ENCODE measurements around the gene RAB23. TPM values are rescaled to one million over a fixed set of nuclear protein-coding genes. Genes with fewer than 3 reads are reported as not detected.

Gene RAB23
- total RNA-seq (10 to 100 TPM; 14.0 to 21.7 TPM), polyA plus RNA-seq (ENCODE audit: insufficient read length in 6 of 6) (10 to 100 TPM; 23.1 to 27.3 (median 25.3) TPM)
- long read RNA-seq, donor 1, full-length matches to known transcripts: 8 of 23 reads
- long read RNA-seq, donor 1, partial matches to known transcripts: 15 of 23 reads
- long read RNA-seq, donor 1, other reads (novel, unspliced or antisense): 0 of 23 reads
- long read RNA-seq, donor 2, full-length matches to known transcripts: 6 of 12 reads
- long read RNA-seq, donor 2, partial matches to known transcripts: 6 of 12 reads
- long read RNA-seq, donor 2, other reads (novel, unspliced or antisense): 0 of 12 reads
- long read RNA-seq, donor 3, full-length matches to known transcripts: 4 of 13 reads
- long read RNA-seq, donor 3, partial matches to known transcripts: 9 of 13 reads
- long read RNA-seq, donor 3, other reads (novel, unspliced or antisense): 0 of 13 reads
- long read RNA-seq, donor 4, full-length matches to known transcripts: 2 of 3 reads
- long read RNA-seq, donor 4, partial matches to known transcripts: 1 of 3 reads
- long read RNA-seq, donor 4, other reads (novel, unspliced or antisense): 0 of 3 reads
- long read RNA-seq, donor 5, full-length matches to known transcripts: 4 of 16 reads
- long read RNA-seq, donor 5, partial matches to known transcripts: 12 of 16 reads
- long read RNA-seq, donor 5, other reads (novel, unspliced or antisense): 0 of 16 reads
- long read RNA-seq, donor 6, full-length matches to known transcripts: 6 of 6 reads
- long read RNA-seq, donor 6, partial matches to known transcripts: 0 of 6 reads
- long read RNA-seq, donor 6, other reads (novel, unspliced or antisense): 0 of 6 reads
- long read RNA-seq, donor 7, full-length matches to known transcripts: 6 of 6 reads
- long read RNA-seq, donor 7, partial matches to known transcripts: 0 of 6 reads
- long read RNA-seq, donor 7, other reads (novel, unspliced or antisense): 0 of 6 reads
- long read RNA-seq, donor 8, full-length matches to known transcripts: 5 of 5 reads
- long read RNA-seq, donor 8, partial matches to known transcripts: 0 of 5 reads
- long read RNA-seq, donor 8, other reads (novel, unspliced or antisense): 0 of 5 reads
- long read RNA-seq, donor 9: 0 reads
- long read RNA-seq, donor 10: 0 reads
- long read RNA-seq, donor 11, full-length matches to known transcripts: 9 of 9 reads
- long read RNA-seq, donor 11, partial matches to known transcripts: 0 of 9 reads
- long read RNA-seq, donor 11, other reads (novel, unspliced or antisense): 0 of 9 reads
- long read RNA-seq, donor 12, full-length matches to known transcripts: 8 of 8 reads
- long read RNA-seq, donor 12, partial matches to known transcripts: 0 of 8 reads
- long read RNA-seq, donor 12, other reads (novel, unspliced or antisense): 0 of 8 reads

DNA sequence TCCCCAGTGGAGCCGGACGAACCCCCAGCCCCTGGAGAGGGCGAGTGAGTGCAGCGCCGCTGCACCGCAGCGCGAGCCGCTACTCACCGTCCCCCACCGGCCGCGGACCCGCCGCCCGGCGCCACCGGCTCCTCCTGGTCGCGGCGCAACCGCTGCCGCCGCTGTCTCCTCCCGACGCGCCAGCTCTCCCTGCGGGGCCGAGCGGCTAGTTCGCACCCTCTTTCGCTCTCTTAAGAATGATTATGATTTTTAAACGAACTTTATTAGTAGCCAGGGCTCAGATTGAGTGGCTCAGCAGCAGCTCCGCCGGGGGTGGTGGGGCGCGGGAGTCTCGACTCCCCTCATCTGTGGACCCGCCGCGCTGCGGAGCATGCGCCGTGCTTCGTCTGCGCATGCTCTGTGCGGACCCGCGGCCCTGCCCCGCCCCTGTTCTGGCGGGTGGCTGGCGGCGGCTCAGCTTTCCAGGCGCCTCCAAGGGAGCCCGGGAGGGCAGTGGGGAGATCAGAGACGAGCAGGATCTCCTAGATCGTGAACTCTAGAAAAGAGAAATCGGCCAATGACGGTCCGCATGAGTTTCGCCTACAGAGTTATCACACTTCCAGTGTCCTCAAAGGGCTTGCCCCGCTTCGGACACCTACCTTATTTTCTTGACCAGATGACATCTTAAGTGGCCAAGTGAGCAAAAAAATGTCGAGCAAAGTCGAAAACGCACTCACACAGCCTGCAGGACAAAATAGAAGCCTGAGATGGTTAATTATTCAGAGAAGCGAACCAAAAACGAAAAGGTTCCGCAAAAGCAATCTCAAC lies at the start of gene RAB23:
Gene RAB23 (minus strand): TSS at position 372 of the 807 bp plus-strand sequence. CDS start 11,927 bp downstream, outside the sequence.
- peaks cover 3 to 9% of the 10 kb centered on the region in 2 donors for H3K4me1 ChIP-seq
- intact Hi-C loops (cut with DNase I): no loop called here
- H3K27ac ChIP-seq: peak within 1 kb of the TSS; percentile 78 to 94
- TF ChIP-seq, protein P1, sequence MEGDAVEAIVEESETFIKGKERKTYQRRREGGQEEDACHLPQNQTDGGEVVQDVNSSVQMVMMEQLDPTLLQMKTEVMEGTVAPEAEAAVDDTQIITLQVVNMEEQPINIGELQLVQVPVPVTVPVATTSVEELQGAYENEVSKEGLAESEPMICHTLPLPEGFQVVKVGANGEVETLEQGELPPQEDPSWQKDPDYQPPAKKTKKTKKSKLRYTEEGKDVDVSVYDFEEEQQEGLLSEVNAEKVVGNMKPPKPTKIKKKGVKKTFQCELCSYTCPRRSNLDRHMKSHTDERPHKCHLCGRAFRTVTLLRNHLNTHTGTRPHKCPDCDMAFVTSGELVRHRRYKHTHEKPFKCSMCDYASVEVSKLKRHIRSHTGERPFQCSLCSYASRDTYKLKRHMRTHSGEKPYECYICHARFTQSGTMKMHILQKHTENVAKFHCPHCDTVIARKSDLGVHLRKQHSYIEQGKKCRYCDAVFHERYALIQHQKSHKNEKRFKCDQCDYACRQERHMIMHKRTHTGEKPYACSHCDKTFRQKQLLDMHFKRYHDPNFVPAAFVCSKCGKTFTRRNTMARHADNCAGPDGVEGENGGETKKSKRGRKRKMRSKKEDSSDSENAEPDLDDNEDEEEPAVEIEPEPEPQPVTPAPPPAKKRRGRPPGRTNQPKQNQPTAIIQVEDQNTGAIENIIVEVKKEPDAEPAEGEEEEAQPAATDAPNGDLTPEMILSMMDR (IDR thresholded peaks at IDR 0.05): peak in 1 of 2 donors; percentile 11
- H3K4me3 ChIP-seq: peak within 1 kb of the TSS; percentile 91 to 98
- no peaks in the 10 kb centered on the region for H3K9me3 ChIP-seq
- DNase-seq (peak; percentile 85 to 96 (median 92)), ATAC-seq (peak; percentile 95)
- peaks cover 0 to 4% of the 10 kb centered on the region in 2 donors for H3K27me3 ChIP-seq
- H3K36me3 ChIP-seq: no peaks in the 10 kb centered on the region

DNA sequence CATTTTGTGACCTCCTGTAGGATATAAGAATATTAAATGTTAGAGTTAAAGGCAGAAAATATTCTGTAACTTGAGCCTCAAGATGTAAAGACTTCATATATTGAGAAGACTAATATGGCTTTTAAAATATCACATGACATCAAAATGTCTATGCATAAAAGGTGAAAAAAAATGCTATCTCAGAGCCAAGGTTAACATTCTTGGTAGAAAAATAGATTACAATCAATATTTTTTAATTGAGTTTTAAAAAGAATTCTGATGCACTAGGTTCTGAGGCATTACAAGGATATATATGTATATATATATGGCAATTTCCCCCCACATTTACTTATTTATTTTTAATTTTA lies 46.2 kb upstream of the RAB23 start:
- Histone ChIP-seq H3K9me3 (no peaks in the 10 kb centered on the region), H3K27me3 (no peaks in the 10 kb centered on the region), H3K4me3 (no peak overlapping the region), H3K36me3 (no peaks in the 10 kb centered on the region), H3K4me1 (peaks cover 0 to 4% of the 10 kb centered on the region in 2 donors), H3K27ac (no peak overlapping the region)
- intact Hi-C loops (cut with DNase I): no loop called here
- TF ChIP-seq, protein P1 (IDR thresholded peaks at IDR 0.05): no peak
- ATAC-seq (no peak), DNase-seq (no peak)

DNA sequence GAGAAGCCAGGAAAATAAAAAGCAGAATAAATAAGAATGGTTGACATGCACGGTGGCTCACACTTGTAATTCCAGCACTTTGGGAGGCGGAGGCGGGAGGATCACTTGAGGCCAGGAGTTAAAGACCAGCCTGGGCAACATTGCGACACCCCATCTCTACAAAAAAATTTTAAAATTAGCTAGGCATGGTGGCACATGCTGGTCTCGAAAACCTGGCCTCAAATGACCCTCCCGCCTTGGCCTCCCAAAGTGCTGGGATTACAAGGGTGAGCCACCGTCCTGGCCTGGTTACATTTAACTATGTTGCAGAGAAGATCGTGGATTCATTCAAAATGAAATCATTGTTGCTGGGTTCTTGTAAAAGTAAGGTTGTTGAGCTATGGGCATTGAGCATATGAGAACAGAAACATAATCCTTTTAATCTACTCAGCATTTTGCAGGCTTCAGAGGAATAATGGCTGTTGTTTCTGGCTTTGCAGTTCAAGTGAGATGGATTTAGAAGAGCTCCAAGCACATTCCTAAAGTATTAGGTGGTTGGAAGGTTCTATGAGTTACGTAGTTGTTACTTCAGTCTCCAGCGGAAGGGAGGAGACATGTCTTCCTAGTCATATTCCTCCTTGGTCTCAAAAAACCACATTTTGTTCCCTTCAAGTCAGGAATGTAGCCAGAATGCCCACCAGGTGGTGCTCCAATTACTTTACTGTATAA lies 45.6 kb upstream of the RAB23 start:
- H3K27ac ChIP-seq: no peak overlapping the region
- no peaks in the 10 kb centered on the region for H3K36me3 ChIP-seq
- no peaks in the 10 kb centered on the region for H3K9me3 ChIP-seq
- no peaks in the 10 kb centered on the region for H3K27me3 ChIP-seq
- TF ChIP-seq, protein P1 (IDR thresholded peaks at IDR 0.05): peak; percentile 35 to 46
- peak in 1 of 4 donors; percentile 60 for DNase-seq
- intact Hi-C loops (cut with DNase I): no loop called here
- ATAC-seq: peak; percentile 90
- no peak overlapping the region for H3K4me3 ChIP-seq
- H3K4me1 ChIP-seq: peaks cover 0 to 4% of the 10 kb centered on the region in 2 donors

DNA sequence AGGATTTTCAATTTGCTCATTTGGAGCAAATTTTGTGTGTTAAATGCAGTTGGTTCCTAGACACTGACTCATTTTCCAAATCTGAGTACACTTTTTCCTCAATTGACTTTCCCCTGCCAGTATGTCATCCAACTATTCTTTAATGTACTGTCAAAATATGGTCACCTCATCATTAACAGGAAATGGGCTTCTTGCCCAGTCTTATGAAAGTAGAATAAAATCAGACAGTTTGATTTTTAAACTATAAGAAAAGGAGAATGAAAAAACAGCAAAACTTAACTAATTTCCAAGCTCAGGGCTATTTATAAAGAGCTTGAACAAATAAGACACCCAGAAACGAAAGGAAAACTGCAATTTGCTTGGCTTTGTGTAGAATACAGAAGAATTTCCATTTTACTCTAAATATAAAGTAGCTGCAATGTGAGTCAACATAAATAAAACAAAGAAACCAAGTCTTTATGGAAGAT lies 43.7 kb upstream of the RAB23 start:
- Histone ChIP-seq H3K4me1 (peaks cover 0 to 4% of the 10 kb centered on the region in 2 donors), H3K36me3 (no peaks in the 10 kb centered on the region), H3K4me3 (no peak overlapping the region), H3K27ac (peak overlapping the region in 1 of 2 donors; percentile 71), H3K9me3 (no peaks in the 10 kb centered on the region), H3K27me3 (no peaks in the 10 kb centered on the region)
- TF ChIP-seq, protein P1 (IDR thresholded peaks at IDR 0.05): no peak
- intact Hi-C loops (cut with DNase I): no loop called here
- no peak for ATAC-seq
- peak in 2 of 4 donors; percentile 68 to 73 for DNase-seq

Measured in left lung (tissue), 14 donors.